Measurements from ENCODE around the gene DDAH2.
"Not testable (repeated sequence)": the region's sequence is repeated elsewhere in the genome, so short reads cannot be mapped to it uniquely, and the experiment has no call there.

The DDAH2 gene

DNA sequence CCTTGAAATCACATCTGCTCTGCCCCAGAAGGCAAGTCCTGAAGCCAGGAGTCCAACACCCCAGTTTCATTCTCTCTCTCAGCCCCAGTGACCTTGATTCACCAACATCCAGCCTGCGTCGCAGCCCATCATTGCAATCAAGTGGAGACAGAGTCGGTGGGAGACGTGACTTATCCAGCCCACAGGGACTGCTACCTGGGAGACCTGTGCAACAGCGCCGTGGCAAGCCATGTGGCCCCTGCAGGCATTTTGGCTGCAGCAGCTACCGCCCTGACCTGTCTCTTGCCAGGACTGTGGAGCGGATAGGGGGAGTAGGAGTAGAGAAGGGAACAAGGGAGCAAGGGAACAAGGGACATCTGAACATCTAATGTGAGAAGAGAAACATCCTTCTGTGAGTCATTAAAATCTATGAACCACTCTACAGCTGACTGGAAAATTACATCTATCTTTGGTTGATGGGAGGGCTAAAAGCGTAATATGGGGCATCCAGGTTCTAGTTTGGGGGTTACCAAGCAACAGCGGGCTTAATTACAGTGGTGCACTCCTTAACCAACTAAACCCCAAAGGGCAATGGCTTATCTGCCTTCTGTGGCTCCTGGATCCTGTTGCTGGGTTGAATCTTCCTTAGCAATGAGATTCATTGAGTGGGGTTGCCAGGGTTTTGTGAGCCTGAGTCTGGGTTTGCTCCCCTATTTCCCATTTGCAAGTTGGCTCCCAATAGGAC lies 11.4 kb downstream of the DDAH2 start:
- peaks cover 11% of the 10 kb centered on the region for H3K27me3 Mint-ChIP-seq (ENCODE audit: low read depth)
- no peak overlapping the region for H3K27ac Mint-ChIP-seq
- H3K36me3 Mint-ChIP-seq (ENCODE audit: low read depth) = no peaks in the 10 kb centered on the region
- H3K4me3 Mint-ChIP-seq = no peak overlapping the region
- no peaks in the 10 kb centered on the region for H3K9me3 Mint-ChIP-seq
- no peaks in the 10 kb centered on the region for H3K4me1 Mint-ChIP-seq (ENCODE audit: low read depth)

DNA sequence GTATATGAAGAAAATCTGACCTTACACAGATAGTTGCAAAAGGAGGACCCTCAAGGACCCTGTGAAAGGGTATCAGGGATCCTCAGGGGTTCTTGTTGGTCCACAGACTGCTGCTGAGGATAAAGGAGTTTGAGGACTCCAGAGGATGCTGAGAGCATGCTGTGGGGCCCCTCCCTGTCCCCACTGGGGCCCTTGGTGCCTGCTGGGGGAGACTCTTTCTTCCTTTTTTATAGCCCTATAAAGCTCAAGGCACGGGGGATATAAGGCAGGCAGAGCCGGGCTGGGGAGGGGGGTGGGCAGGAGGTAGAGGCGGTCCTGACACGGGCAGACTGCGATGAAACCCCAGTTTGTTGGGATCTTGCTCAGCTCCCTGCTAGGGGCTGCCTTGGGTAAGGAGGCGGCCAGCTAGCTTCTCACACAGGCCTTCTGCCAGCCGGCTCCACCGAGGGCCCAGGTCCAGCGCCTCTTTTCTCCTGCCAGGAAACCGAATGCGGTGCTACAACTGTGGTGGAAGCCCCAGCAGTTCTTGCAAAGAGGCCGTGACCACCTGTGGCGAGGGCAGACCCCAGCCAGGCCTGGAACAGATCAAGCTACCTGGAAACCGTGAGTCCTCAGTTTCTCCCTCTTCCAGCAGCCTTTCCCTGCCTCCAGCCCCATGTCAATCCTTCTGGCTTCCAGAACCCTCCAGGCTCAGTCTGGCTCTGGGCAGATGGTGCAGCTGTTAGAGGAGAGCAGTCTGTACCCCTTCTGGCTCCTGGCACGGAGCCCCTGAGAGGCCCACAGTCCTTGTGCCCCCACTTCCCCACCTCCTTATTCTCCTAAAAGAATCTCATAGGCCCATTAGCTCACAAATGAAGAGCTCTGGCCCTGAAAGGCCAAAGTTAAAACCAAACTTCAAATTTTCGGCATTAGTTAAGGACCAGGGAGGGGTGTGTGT lies 13.8 kb downstream of the DDAH2 start, which contains the start of gene LY6G6D:
Gene LY6G6D, plus strand, starts transcription at position 327 of the 937 bp plus-strand sequence. Its CDS starts 8 bp downstream, at position 335.
- Mint-ChIP-seq H3K27ac (no peak within 1 kb of the TSS), H3K36me3 (ENCODE audit: low read depth) (no peaks in the 10 kb centered on the region), H3K4me3 (no peak within 1 kb of the TSS), H3K9me3 (no peaks in the 10 kb centered on the region), H3K27me3 (ENCODE audit: low read depth) (peaks cover 14% of the 10 kb centered on the region), H3K4me1 (ENCODE audit: low read depth) (peaks cover 7% of the 10 kb centered on the region)

DNA sequence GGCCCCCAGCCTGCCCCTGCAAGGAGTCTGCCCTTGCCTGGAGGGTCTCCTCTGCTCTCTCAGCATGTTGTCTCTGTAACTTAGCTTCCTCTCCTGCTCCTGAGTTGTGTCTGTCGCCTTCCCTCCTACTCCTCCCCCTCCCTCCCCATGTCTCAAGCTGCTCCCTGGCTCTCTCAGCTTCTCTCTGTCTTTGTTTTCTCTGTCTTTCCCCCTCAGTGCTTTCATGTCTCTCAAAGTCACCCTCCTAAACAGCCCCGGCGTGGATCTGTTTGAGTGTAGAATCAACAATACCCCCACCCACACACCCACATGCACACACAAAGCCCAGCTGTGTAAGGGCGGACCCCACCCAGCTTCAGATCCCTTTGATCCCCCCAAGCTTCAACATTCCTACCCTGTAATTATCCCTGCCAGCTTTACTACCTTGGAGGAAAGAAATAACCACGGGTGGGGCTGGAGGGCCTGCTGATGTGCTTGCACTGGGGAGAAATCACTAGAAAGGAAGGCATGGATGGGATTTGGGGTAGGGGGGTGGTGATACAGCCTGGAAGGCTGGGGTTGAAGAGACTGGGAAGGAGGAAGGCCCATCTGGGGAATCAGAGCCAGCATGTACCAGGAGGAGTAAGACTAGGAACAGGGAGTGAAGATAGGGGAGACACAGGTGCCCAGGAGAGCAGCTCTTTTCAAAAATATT lies 15.0 kb downstream of the DDAH2 start:
- no peak overlapping the region for H3K27ac Mint-ChIP-seq
- H3K4me1 Mint-ChIP-seq (ENCODE audit: low read depth) = peaks cover 7% of the 10 kb centered on the region
- H3K9me3 Mint-ChIP-seq = no peaks in the 10 kb centered on the region
- H3K27me3 Mint-ChIP-seq (ENCODE audit: low read depth) = peaks cover 14% of the 10 kb centered on the region
- no peaks in the 10 kb centered on the region for H3K36me3 Mint-ChIP-seq (ENCODE audit: low read depth)
- no peak overlapping the region for H3K4me3 Mint-ChIP-seq

DNA sequence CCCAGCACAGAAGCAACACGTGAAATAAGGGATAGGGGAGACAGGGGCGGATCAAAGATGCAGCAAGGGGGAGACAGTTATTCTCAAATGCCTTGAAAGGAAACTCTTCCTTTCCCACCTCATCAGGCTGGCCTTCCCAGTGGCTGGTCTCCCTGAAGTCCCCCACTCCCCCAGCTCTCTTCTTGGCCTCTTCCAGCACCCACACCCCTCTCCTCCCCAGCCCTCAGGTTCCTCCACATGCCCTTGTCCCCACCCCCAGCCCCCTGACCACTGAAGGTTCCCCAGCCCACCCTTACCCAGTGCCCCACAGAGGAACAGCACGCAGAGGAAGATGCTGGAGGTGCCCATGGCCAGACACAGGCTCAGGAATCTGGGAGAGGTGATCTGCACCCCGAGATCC lies 15.6 kb downstream of the DDAH2 start:
- H3K4me3 Mint-ChIP-seq = no peak overlapping the region
- H3K4me1 Mint-ChIP-seq (ENCODE audit: low read depth) = peaks cover 7% of the 10 kb centered on the region
- H3K36me3 Mint-ChIP-seq (ENCODE audit: low read depth) = no peaks in the 10 kb centered on the region
- peaks cover 14% of the 10 kb centered on the region for H3K27me3 Mint-ChIP-seq (ENCODE audit: low read depth)
- no peaks in the 10 kb centered on the region for H3K9me3 Mint-ChIP-seq
- H3K27ac Mint-ChIP-seq = peak overlapping the region; percentile 17

DNA sequence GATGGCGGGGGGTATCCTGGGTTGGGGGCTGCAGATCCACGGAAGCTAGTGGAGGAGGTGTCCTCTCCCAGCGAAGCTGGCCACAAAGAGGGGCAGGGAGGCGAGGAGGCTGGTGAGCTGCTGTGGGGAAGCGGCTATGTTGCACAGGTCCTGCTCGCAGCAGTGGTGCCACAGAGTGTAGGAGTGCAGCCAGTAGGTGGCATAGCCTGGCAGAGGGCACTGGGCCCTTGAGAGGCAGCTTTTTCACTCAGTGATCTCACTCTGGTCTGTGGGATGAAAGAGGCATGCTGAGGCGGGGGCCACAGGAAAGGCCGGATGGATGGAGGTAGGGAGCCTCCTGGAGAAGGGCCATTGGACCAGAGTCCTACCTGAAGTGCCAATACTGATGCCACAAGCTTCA lies 16.8 kb downstream of the DDAH2 start:
- H3K4me1 Mint-ChIP-seq (ENCODE audit: low read depth) = peaks cover 7% of the 10 kb centered on the region
- H3K9me3 Mint-ChIP-seq = no peaks in the 10 kb centered on the region
- H3K36me3 Mint-ChIP-seq (ENCODE audit: low read depth) = no peaks in the 10 kb centered on the region
- H3K4me3 Mint-ChIP-seq = no peak overlapping the region
- peaks cover 14% of the 10 kb centered on the region for H3K27me3 Mint-ChIP-seq (ENCODE audit: low read depth)
- no peak overlapping the region for H3K27ac Mint-ChIP-seq

DNA sequence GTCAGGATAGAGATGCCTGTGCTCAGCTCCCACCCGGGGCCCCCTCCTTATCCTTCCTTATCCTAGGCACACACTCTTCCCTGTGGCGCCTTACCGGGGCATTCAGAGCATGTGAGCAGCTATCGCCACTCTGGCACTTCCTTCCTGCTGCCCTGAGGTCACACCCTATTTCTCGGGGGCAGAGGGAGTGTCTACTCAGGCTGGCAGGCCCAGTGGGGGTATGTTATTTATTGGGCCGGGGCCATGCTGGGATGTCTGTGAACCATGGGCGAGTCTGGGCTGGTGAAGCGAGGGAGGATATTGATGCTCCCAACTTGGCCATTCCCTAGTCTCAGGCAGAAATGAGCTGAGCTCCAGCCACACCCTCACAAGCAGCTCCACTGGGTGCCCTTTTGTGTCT lies 17.9 kb downstream of the DDAH2 start:
- no peaks in the 10 kb centered on the region for H3K9me3 Mint-ChIP-seq
- H3K27me3 Mint-ChIP-seq (ENCODE audit: low read depth) = peaks cover 14% of the 10 kb centered on the region
- no peaks in the 10 kb centered on the region for H3K36me3 Mint-ChIP-seq (ENCODE audit: low read depth)
- no peak overlapping the region for H3K4me3 Mint-ChIP-seq
- peaks cover 7% of the 10 kb centered on the region for H3K4me1 Mint-ChIP-seq (ENCODE audit: low read depth)
- H3K27ac Mint-ChIP-seq = no peak overlapping the region

DNA sequence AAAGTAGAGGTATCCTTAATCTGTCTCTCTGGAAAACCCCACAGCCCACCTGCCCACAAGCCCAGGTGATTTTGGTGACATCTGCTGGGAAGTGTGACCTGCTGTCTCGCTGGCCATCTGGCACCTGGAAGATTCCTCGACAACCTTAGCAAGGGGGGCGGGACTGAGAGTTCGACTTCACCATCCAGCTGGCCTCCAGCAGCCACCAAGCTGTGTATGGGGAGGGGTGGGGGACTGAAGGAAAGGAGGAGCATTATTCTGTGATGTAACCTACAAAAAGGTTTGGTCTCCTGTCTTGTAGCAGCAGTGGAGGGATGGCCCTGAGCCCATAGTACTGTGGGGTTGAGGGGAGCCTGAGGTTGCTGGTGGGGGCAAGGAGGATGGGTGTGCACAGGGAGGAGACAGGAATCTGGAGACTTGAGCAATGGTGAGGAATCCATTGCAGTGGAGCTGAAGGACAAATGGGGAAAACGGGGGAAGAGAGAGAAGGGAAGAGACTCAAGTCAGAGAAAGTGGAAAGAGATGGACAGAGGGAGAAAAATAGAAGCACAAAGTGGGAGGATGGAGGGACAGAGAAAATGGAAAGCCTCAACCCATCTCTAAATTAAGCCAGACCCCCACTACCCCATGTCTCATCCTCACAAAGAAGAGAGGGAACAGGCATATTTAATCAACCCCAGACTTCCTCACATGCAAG lies 18.4 kb downstream of the DDAH2 start:
- Mint-ChIP-seq H3K36me3 (ENCODE audit: low read depth) (no peaks in the 10 kb centered on the region), H3K27me3 (ENCODE audit: low read depth) (peaks cover 14% of the 10 kb centered on the region), H3K9me3 (no peaks in the 10 kb centered on the region), H3K27ac (no peak overlapping the region), H3K4me1 (ENCODE audit: low read depth) (peaks cover 7% of the 10 kb centered on the region), H3K4me3 (no peak overlapping the region)

DNA sequence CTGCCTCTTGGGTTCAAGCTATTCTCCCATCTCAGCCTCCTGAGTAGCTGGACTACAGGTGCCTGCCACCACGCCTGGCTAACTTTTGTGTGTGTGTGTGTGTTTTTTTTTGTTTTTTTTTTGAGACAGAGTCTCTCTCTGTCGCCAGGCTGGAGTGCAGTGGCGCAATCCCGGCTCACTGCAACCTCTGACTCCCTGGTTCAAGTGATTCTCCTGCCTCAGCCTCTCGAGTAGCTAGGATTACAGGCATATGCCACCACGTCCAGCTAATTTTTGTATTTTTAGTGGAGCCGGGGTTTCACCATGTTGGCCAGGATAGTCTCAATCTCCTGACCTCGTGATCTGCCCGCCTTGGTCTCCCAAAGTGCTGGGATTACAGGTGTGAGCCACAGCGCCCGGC lies 19.9 kb downstream of the DDAH2 start:
- H3K36me3 Mint-ChIP-seq (ENCODE audit: low read depth); H3K9me3 Mint-ChIP-seq; H3K27ac Mint-ChIP-seq: not testable (repeated sequence)

DNA sequence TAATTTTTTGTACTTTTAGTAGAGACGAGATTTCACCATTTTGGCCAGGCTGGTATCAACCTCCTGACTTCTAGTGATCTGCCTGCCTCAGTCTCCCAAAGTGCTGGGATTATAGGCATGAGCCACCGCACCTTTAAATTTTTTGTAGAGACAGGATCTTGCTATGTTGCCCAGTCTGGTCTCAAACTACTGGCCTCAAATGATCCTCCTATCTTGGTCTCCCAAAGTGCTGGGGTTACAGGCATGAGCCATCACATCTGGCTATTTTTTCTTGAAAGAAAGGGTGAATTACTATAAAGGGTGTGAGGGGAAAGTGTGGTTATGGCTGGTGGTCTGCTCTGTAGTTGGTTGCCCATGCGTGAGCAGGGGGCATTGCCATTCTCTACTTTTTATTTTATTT lies 20.9 kb downstream of the DDAH2 start:
- no peaks in the 10 kb centered on the region for H3K9me3 Mint-ChIP-seq
- H3K36me3 Mint-ChIP-seq (ENCODE audit: low read depth) = no peaks in the 10 kb centered on the region
- peaks cover 7% of the 10 kb centered on the region for H3K27me3 Mint-ChIP-seq (ENCODE audit: low read depth)
- no peak overlapping the region for H3K4me3 Mint-ChIP-seq
- peaks cover 10% of the 10 kb centered on the region for H3K4me1 Mint-ChIP-seq (ENCODE audit: low read depth)
- no peak overlapping the region for H3K27ac Mint-ChIP-seq

More for the DNA sequence above, 19.9 kb downstream of the DDAH2 start:
- H3K27me3 Mint-ChIP-seq (ENCODE audit: low read depth) = peaks cover 11% of the 10 kb centered on the region
- not testable (repeated sequence) for H3K4me3 Mint-ChIP-seq; H3K4me1 Mint-ChIP-seq (ENCODE audit: low read depth)

DNA sequence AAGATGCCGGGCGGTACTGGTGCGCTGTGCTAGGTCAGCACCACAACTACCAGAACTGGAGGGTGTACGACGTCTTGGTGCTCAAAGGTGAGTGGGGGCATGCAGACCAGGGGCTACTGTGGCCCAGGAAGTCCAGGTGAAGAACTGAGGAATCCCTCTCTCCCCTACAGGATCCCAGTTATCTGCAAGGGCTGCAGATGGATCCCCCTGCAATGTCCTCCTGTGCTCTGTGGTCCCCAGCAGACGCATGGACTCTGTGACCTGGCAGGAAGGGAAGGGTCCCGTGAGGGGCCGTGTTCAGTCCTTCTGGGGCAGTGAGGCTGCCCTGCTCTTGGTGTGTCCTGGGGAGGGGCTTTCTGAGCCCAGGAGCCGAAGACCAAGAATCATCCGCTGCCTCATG lies 21.4 kb downstream of the DDAH2 start:
- peaks cover 10% of the 10 kb centered on the region for H3K4me1 Mint-ChIP-seq (ENCODE audit: low read depth)
- no peak overlapping the region for H3K27ac Mint-ChIP-seq
- no peaks in the 10 kb centered on the region for H3K9me3 Mint-ChIP-seq
- peaks cover 3% of the 10 kb centered on the region for H3K27me3 Mint-ChIP-seq (ENCODE audit: low read depth)
- H3K36me3 Mint-ChIP-seq (ENCODE audit: low read depth) = no peaks in the 10 kb centered on the region
- no peak overlapping the region for H3K4me3 Mint-ChIP-seq

DNA sequence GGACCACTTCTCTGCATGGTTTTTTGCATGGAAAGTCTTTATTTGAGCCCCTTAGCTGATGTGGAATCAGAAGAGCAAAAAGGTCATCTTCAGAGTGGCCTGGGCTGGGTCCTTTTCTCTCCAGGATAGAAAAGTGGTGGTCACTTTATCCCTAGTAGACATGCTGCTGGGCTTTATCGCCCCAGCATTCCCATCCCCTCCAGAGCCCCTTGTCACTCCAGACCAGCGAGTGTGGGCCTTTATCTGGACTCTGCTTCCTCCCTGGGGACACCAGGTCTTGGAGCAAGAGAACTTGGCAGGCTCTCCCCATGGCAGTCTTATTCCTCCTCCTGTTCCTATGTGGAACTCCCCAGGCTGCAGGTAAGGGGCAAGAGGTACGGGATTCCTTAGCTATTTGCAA lies 22.5 kb downstream of the DDAH2 start, which contains the start of gene LY6G6F:
Gene LY6G6F, plus strand, starts transcription at position 268 of the 400 bp plus-strand sequence. Its CDS starts 41 bp downstream, at position 309.
- H3K27ac Mint-ChIP-seq = no peak within 1 kb of the TSS
- H3K27me3 Mint-ChIP-seq (ENCODE audit: low read depth) = no peaks in the 10 kb centered on the region
- peaks cover 15% of the 10 kb centered on the region for H3K4me1 Mint-ChIP-seq (ENCODE audit: low read depth)
- no peak within 1 kb of the TSS for H3K4me3 Mint-ChIP-seq
- H3K9me3 Mint-ChIP-seq = no peaks in the 10 kb centered on the region
- H3K36me3 Mint-ChIP-seq (ENCODE audit: low read depth) = no peaks in the 10 kb centered on the region

DNA sequence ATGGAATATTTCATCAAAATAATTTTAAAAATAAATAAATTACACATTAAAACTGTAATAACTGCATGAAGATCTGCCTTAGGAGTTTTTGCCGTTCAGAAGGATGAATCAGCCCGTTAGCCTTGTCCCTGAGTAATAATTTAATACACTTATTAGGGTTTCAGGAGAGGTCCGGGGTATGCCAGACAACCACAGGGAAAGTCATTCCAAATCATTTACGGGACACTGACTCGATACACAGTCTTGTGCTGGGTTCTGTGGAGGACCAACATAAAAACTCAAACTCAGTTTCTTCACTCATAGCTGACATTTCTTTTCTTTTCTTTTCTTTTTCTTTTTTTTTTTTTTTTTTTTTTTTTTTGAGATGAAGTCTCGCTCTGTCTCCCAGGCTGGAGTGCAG lies 23.2 kb downstream of the DDAH2 start:
- no peaks in the 10 kb centered on the region for H3K36me3 Mint-ChIP-seq (ENCODE audit: low read depth)
- H3K4me1 Mint-ChIP-seq (ENCODE audit: low read depth) = peaks cover 17% of the 10 kb centered on the region
- H3K27ac Mint-ChIP-seq = no peak overlapping the region
- no peak overlapping the region for H3K4me3 Mint-ChIP-seq
- no peaks in the 10 kb centered on the region for H3K27me3 Mint-ChIP-seq (ENCODE audit: low read depth)
- H3K9me3 Mint-ChIP-seq = no peaks in the 10 kb centered on the region

DNA sequence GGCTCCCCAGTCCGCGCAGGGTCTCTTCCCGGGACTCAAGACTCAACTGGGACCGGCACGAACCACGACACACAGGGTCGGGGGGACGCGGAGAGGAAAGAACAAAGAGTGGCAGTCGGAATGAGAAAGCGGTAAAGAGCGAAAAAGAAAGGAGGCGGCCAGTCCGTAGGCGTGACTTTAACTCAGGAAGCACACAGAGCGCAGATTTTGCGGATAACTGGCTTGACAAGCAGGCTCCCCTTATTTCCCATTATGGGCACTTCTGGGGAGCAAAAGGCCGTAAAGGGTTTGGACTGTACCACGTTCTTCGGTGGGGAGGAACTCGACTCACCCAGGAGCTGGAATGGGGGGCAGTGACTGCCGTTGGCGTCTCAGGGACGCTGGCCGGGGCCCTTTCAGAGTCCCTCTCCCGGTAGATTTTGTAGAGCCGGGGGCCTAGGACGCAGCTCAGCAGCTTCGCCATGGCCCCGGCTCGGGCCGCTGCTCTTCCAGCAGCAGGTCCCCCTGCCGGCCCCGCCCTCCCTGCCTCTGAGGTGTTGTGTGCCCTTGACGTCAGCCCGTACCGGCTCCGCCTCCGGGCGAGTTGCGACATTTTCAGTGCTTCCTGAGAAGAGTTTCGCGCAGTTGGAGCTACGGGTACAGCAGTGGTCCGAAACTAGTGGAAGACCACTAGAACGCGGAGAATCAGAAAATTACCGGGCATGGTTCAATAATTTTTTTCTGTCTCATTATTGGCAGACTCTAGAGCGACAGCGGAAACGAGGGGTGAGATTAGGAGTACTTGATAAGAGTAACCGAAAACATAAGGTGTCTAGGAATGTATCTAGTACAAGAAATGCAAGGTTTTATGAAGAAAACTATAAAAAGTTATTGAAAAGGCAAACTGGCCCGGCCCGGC lies 26.0 kb downstream of the DDAH2 start, which contains the start of gene ABHD16A:
Gene ABHD16A, minus strand, starts transcription at position 506 of the 898 bp plus-strand sequence. Its CDS starts 43 bp downstream, at position 463.
- Mint-ChIP-seq H3K4me1 (ENCODE audit: low read depth) (peaks cover 15% of the 10 kb centered on the region), H3K36me3 (ENCODE audit: low read depth) (peaks cover under 1% of the 10 kb centered on the region), H3K27ac (peak within 1 kb of the TSS; percentile 95), H3K4me3 (peak within 1 kb of the TSS; percentile 93), H3K9me3 (no peaks in the 10 kb centered on the region), H3K27me3 (ENCODE audit: low read depth) (no peaks in the 10 kb centered on the region)
